ENCODE measurements around the gene TXNDC5.
"Not testable (repeated sequence)": the region's sequence is repeated elsewhere in the genome, so short reads cannot be mapped to it uniquely, and the experiment has no call there.

TXNDC5 gene

GRCh38 chr6:7912736-7913517, 2.3 kb upstream of the TXNDC5 start:
- DNase-seq: no peak

- DNase-seq: no peak
These were observed 1.4 kb upstream of the TXNDC5 start for GRCh38 chr6:7912024-7912423.

GRCh38 chr6:7911345-7911725, 747 bp upstream of the TXNDC5 start:
- DNase-seq: no peak

- DNase-seq: no peak
These were observed 312 bp downstream of the TXNDC5 start for GRCh38 chr6:7910298-7910653.

GRCh38 chr6:7909323-7910276, 988 bp downstream of the TXNDC5 start:
- DNase-seq: peak; percentile 54

- DNase-seq: no peak
These were observed 3.4 kb downstream of the TXNDC5 start for GRCh38 chr6:7907159-7907558.

- no peak for DNase-seq
These were observed 3.8 kb downstream of the TXNDC5 start for GRCh38 chr6:7906741-7907140.

- DNase-seq: no peak
These were observed 5.2 kb downstream of the TXNDC5 start for GRCh38 chr6:7905416-7905815.

GRCh38 chr6:7904654-7905319, 5.8 kb downstream of the TXNDC5 start:
- no peak for DNase-seq

- DNase-seq: no peak
These were observed 6.9 kb downstream of the TXNDC5 start for GRCh38 chr6:7903673-7904072.

- DNase-seq: no peak
These were observed 7.7 kb downstream of the TXNDC5 start for GRCh38 chr6:7902867-7903266.

GRCh38 chr6:7902221-7902620, 8.4 kb downstream of the TXNDC5 start:
- DNase-seq: no peak

GRCh38 chr6:7901780-7902179, 8.8 kb downstream of the TXNDC5 start:
- DNase-seq: no peak

- DNase-seq: no peak
These were observed 9.5 kb downstream of the TXNDC5 start for GRCh38 chr6:7901056-7901455.

GRCh38 chr6:7900621-7901020, 10.0 kb downstream of the TXNDC5 start:
- DNase-seq: no peak

GRCh38 chr6:7899889-7900213, 10.7 kb downstream of the TXNDC5 start:
- no peak for DNase-seq

- DNase-seq: no peak
These were observed 11.3 kb downstream of the TXNDC5 start for GRCh38 chr6:7899101-7899888.

GRCh38 chr6:7898193-7898586, 12.4 kb downstream of the TXNDC5 start:
- not testable (repeated sequence) for DNase-seq

GRCh38 chr6:7897461-7898192, 13.0 kb downstream of the TXNDC5 start:
- no peak for DNase-seq

- DNase-seq: no peak
These were observed 14.1 kb downstream of the TXNDC5 start for GRCh38 chr6:7896465-7896987.

GRCh38 chr6:7895125-7895423, 15.5 kb downstream of the TXNDC5 start:
- DNase-seq: no peak
